RWPE2 (cell line): Measurements from ENCODE around the gene POMT1.
A peak's percentile ranks its signal among the peaks of the same experiment; 100 is the strongest.

Experiments used
- ATAC-seq: fragments of 200-7000 bp; cut with Tn5 transposase; 3 replicates; pipeline ENCODE4 v1.9.1; 2021; ENCODE audit warnings: low read depth
- DNase-seq: peaks from one replicate; pipeline ENCODE4 v3.0.0-alpha.2; 2020; ENCODE audit warnings: low spot score
- H3K27ac ChIP-seq: fragments of 450-650 bp; 2 replicates; pipeline ENCODE4 v1.5.1; 2017; ENCODE audit warnings: mild to moderate bottlenecking; ENCODE audit not compliant: poor library complexity, severe bottlenecking
- H3K27me3 ChIP-seq: fragments of 250-450 bp; sonication (Bioruptor Pico); 2 replicates; pipeline ENCODE4 v1.5.1; 2021; ENCODE audit warnings: mild to moderate bottlenecking, moderate library complexity; ENCODE audit not compliant: insufficient read depth, poor library complexity, severe bottlenecking
- H3K36me3 ChIP-seq: fragments of 250-450 bp; sonication (Bioruptor Pico); 2 replicates; pipeline ENCODE4 v1.5.1; 2020; ENCODE audit warnings: low read depth, mild to moderate bottlenecking, moderate library complexity
- H3K4me1 ChIP-seq: fragments of 250-450 bp; sonication (Bioruptor Pico); 2 replicates; pipeline ENCODE4 v1.5.1; 2021; ENCODE audit warnings: mild to moderate bottlenecking, moderate library complexity; ENCODE audit not compliant: insufficient read depth, poor library complexity, severe bottlenecking
- H3K4me3 ChIP-seq: fragments of 250-450 bp; sonication (Bioruptor Pico); 2 replicates; pipeline ENCODE4 v1.5.1; 2021; ENCODE audit warnings: mild to moderate bottlenecking, moderate library complexity; ENCODE audit not compliant: severe bottlenecking
- H3K9me3 ChIP-seq: fragments of 250-450 bp; sonication (Bioruptor Pico); 2 replicates; pipeline ENCODE4 v1.5.1; 2021; ENCODE audit warnings: mild to moderate bottlenecking, moderate library complexity; ENCODE audit not compliant: severe bottlenecking
- TF ChIP-seq, protein P1 (sequence below): fragments of 450-650 bp; IDR thresholded peaks from one replicate; pipeline ENCODE4 v1.5.1; 2017; ENCODE audit warnings: mild to moderate bottlenecking, moderate library complexity; ENCODE audit not compliant: poor library complexity, severe bottlenecking

The POMT1 gene

DNA sequence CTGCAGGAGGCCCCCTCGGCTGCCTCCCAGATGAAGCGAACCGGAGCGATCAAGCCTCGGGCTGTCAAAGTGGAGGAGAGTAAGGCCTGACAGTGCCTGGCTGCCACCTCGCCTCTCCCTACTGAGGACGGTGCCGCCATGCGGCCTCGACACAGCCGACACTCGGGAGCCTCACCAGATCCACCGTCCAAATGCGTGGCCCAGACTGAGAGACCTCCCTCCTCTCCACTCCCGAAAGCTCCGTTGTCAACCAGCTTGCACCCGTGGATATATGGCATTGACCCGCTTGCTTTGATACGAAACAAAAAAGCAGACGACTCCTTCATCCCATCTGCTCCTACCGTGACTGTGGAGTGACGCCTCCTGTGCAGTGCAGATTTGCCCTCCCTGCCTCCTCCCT, 6.9 kb upstream of the POMT1 start:
- ATAC-seq (no peak), DNase-seq (no peak)
- TF ChIP-seq, protein P1, sequence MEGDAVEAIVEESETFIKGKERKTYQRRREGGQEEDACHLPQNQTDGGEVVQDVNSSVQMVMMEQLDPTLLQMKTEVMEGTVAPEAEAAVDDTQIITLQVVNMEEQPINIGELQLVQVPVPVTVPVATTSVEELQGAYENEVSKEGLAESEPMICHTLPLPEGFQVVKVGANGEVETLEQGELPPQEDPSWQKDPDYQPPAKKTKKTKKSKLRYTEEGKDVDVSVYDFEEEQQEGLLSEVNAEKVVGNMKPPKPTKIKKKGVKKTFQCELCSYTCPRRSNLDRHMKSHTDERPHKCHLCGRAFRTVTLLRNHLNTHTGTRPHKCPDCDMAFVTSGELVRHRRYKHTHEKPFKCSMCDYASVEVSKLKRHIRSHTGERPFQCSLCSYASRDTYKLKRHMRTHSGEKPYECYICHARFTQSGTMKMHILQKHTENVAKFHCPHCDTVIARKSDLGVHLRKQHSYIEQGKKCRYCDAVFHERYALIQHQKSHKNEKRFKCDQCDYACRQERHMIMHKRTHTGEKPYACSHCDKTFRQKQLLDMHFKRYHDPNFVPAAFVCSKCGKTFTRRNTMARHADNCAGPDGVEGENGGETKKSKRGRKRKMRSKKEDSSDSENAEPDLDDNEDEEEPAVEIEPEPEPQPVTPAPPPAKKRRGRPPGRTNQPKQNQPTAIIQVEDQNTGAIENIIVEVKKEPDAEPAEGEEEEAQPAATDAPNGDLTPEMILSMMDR, result no peak
- Histone ChIP-seq H3K36me3 (peaks cover 88% of the 10 kb centered on the region), H3K27me3 (no peaks in the 10 kb centered on the region), H3K9me3 (no peaks in the 10 kb centered on the region), H3K4me1 (no peaks in the 10 kb centered on the region), H3K27ac (no peak overlapping the region), H3K4me3 (no peak overlapping the region)

DNA sequence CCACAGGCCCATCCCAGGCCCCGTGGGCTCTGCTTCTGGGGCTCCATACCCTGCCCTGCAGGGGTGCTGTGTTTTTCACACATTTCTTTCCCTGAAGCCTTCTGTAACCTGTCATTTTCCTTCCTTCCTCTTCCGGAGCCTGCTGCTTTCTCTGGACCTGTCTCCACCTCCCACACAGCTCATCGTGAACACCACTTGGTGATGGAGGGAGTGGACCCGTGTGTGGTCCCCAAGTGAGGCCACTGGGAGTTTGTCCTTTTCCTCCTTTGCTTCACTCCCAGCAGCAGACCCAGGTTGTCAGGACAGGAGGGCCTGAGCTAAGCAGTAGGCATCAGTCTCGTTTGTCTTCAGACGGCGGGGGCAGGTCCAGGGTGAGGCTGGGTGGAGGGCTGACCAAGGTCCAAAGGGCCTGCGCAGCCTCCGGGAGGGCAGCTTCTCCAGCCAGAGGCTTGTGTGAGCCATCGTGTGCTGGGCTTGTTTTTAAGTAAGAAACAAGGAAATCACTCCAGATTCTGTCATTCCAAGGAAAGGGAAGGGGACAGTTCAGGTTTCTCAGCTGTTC, 5.8 kb upstream of the POMT1 start:
- Histone ChIP-seq H3K4me3 (no peak overlapping the region), H3K36me3 (peaks cover 77% of the 10 kb centered on the region), H3K27me3 (no peaks in the 10 kb centered on the region), H3K4me1 (no peaks in the 10 kb centered on the region), H3K9me3 (no peaks in the 10 kb centered on the region), H3K27ac (no peak overlapping the region)
- ATAC-seq, result no peak
- DNase-seq, result no peak
- TF ChIP-seq, protein P1, result no peak

DNA sequence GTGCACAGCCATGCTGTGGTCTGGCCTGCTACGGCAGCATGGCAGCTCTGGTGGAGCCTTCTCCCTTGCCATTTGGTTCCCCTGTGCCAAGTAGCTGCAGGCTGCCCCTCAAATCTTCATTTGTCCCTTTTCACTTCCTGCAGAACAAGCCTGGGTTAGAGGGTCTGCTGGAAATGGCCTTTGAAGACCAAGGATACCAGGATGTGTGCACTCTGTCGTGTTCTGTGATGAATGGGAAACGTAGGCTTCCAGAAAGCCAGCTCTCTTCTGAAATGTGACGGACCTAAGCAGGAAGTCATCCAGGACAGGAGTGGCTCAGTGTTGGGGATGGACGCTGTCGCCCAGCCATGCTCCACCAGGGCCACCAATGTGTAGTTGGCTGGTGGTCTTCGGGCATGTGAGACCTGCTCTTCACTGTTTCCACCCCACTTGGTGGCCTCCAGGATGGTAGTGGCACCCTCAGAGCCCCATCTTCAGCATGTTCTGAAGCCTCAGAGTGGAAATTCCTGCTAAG, 3.4 kb upstream of the POMT1 start:
- no peak for ATAC-seq
- Histone ChIP-seq H3K36me3 (peaks cover 55% of the 10 kb centered on the region), H3K4me3 (no peak overlapping the region), H3K27ac (no peak overlapping the region), H3K9me3 (no peaks in the 10 kb centered on the region), H3K4me1 (no peaks in the 10 kb centered on the region), H3K27me3 (no peaks in the 10 kb centered on the region)
- DNase-seq, result no peak
- TF ChIP-seq, protein P1, result no peak

DNA sequence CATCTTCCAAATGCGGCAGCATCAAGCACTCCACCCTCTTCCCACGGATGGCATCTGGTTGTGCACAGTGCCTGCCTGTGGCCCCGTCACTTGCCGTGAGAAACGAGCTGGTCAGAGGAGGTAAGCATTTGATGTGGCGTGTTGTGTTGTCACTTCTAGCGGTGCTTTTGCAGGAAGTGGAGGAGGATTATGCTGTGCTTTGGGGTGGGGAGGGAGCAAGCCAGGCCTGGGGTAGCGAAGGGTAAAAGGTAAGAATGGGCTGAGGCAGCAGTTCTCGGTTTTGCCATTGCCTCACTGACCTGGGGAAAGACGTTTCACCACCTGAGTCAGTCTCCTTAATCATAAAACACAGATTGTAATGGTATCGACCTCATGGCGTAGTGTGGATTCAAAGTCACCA, 2.3 kb upstream of the POMT1 start:
- TF ChIP-seq, protein P1, result no peak
- H3K27me3 ChIP-seq, result no peaks in the 10 kb centered on the region
- H3K27ac ChIP-seq, result peak overlapping the region; percentile 19
- DNase-seq, result no peak
- H3K36me3 ChIP-seq, result peaks cover 46% of the 10 kb centered on the region
- no peaks in the 10 kb centered on the region for H3K9me3 ChIP-seq
- no peaks in the 10 kb centered on the region for H3K4me1 ChIP-seq
- ATAC-seq, result no peak
- no peak overlapping the region for H3K4me3 ChIP-seq

DNA sequence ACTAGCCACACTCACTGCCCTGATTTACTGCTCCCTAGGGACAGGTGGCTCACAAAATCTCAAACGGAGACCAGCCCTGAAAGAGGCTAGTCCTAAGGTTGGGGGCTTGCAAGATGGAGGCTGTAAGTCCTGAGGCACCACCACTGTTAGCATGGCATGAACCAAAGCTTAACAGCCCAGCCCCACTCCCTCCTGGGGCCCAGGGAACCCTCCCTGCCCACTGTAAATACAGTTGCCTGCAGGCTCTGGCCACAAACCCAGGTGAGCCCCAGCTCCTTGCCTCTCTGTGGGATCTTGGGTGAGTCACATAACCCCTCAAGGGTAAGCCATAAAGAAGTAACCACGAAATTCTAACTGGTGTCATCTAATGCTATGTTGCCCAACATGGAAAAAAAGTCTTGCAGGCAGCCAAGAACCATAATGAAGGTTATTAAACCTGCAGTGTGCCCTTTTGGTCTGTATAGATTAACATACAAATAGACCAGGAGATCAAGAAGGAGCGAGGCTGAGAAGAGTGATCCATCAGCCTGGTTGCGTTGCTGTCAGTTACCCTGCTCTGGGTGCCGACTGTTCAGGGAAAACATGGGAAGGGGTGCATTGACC, 1.7 kb upstream of the POMT1 start:
- peaks cover 39% of the 10 kb centered on the region for H3K36me3 ChIP-seq
- H3K4me1 ChIP-seq, result no peaks in the 10 kb centered on the region
- H3K4me3 ChIP-seq, result no peak overlapping the region
- DNase-seq (no peak), ATAC-seq (peak; percentile 56)
- no peaks in the 10 kb centered on the region for H3K9me3 ChIP-seq
- no peaks in the 10 kb centered on the region for H3K27me3 ChIP-seq
- H3K27ac ChIP-seq, result peak overlapping the region; percentile 19
- TF ChIP-seq, protein P1, result no peak
